Body of pancreas (tissue), 4 donors: ENCODE data around the gene KRTAP10-8.

Experiments used
- POLR2A ChIP-seq, 3 donors: fragments of 450-650 bp; IDR thresholded peaks; one replicate each; pipeline ENCODE4 v1.6.1; 2016; ENCODE audit warnings: antibody characterized with exemption in 3 of 3, mild to moderate bottlenecking in 2 of 3
- TF ChIP-seq, protein P1 (sequence below), 7 experiments: fragments of 450-650 bp in 4 of 7; fragments of 200-600 bp in 3 of 7; sonication (generic) in 3 of 7; IDR thresholded peaks; one replicate each; pipeline ENCODE4 v1.5.1; 2016 to 2019; ENCODE audit warnings: antibody characterized with exemption in 7 of 7

- TF ChIP-seq POLR2A (IDR thresholded peaks at IDR 0.05): no peak
- TF ChIP-seq, protein P1, sequence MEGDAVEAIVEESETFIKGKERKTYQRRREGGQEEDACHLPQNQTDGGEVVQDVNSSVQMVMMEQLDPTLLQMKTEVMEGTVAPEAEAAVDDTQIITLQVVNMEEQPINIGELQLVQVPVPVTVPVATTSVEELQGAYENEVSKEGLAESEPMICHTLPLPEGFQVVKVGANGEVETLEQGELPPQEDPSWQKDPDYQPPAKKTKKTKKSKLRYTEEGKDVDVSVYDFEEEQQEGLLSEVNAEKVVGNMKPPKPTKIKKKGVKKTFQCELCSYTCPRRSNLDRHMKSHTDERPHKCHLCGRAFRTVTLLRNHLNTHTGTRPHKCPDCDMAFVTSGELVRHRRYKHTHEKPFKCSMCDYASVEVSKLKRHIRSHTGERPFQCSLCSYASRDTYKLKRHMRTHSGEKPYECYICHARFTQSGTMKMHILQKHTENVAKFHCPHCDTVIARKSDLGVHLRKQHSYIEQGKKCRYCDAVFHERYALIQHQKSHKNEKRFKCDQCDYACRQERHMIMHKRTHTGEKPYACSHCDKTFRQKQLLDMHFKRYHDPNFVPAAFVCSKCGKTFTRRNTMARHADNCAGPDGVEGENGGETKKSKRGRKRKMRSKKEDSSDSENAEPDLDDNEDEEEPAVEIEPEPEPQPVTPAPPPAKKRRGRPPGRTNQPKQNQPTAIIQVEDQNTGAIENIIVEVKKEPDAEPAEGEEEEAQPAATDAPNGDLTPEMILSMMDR (IDR thresholded peaks at IDR 0.05): no peak
Measured at GRCh38 chr21:44578371-44579055, 33.4 kb upstream of the KRTAP10-8 start.
